HFF-Myc (cell line): ENCODE results near the gene QARS1.

Experiments used
- DNase-seq: peaks from one replicate; pipeline ENCODE4 v3.0.0-alpha.2; 2011; ENCODE audit warnings: low read depth; ENCODE audit errors: extremely low read depth
- H3K4me3 ChIP-seq: replicated peaks from 2 replicates; pipeline ENCODE4 v1.5.1; 2011; ENCODE audit warnings: low read depth, mild to moderate bottlenecking, control low read depth, low read length
- TF ChIP-seq, protein P1 (sequence below): IDR thresholded peaks from 2 replicates; pipeline ENCODE4 v1.5.1; 2012; ENCODE audit warnings: mild to moderate bottlenecking, low read depth, low read length, control low read depth; ENCODE audit errors: missing control alignments

QARS1 gene

DNA sequence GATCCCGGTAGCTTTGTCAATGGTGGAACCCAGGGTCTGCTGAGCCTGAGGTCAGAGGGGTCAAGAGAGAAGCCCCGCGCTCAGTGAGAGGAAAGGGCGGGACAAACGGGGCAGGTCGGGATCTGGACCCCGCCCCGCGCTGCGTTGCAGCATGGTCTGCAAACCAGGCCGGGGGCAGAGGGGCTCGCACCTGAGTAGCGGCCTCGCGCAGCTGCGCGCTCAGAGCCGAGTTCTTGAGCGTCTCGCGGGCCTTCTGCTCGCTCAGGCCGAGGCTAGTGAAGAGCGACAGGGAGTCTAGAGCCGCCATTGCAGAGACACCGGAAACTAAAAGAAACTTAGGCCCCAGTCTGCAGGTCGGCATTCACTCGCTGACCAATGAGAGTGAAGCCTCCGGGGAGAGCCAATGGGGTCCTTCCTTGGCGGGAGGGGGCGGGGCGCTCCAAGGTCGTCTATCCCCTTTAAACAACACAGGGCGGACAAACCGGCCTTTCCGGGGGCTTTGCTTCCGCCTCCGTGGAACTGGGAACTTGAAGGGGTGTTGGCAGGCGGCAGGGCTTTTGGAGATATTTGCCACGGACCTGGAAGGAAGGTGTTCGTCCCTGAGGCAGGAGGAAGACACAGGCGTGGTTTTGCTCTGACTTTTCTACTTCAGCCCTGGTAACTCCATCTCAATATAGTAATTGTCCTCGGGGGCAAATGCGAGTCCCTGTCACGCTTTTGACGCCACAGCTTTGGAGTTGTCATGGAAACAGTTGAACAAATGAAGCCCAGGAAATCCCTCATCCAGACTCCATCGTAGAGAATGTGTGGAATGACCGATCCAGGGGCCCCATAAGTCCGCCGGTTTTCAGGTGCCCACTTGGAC is at the start of gene QARS1:
Gene QARS1, minus strand, starts transcription at position 331 of the 865 bp plus-strand sequence. Its CDS starts 24 bp downstream, at position 307.
- peak; percentile 69 for DNase-seq
- TF ChIP-seq, protein P1, sequence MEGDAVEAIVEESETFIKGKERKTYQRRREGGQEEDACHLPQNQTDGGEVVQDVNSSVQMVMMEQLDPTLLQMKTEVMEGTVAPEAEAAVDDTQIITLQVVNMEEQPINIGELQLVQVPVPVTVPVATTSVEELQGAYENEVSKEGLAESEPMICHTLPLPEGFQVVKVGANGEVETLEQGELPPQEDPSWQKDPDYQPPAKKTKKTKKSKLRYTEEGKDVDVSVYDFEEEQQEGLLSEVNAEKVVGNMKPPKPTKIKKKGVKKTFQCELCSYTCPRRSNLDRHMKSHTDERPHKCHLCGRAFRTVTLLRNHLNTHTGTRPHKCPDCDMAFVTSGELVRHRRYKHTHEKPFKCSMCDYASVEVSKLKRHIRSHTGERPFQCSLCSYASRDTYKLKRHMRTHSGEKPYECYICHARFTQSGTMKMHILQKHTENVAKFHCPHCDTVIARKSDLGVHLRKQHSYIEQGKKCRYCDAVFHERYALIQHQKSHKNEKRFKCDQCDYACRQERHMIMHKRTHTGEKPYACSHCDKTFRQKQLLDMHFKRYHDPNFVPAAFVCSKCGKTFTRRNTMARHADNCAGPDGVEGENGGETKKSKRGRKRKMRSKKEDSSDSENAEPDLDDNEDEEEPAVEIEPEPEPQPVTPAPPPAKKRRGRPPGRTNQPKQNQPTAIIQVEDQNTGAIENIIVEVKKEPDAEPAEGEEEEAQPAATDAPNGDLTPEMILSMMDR, result no peak
- peak within 1 kb of the TSS; percentile 82 for H3K4me3 ChIP-seq

- DNase-seq, result no peak
- H3K4me3 ChIP-seq, result no peak overlapping the region
- TF ChIP-seq, protein P1, result no peak
Measured at GRCh38 chr3:49153349-49153912, 48.9 kb upstream of the QARS1 start.

DNA sequence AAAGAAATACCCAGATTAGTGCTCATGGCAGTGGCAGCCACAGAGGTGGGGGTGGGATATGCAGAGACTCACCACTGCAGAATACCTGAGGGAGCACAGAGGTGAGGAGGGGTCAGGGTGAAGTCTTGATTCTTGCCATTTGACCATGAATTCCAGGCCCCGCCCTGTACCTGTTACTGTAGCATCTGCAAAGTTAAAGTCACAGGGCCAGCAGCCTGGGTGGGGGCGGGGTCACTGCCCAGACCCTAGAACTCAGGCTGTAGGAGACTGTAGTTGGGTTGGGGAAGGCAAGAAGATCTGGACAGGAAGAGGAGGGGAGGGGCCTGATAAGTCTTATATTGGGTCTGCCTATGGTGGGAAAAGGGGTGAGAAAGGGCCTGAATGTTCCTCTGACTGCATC is 47.1 kb upstream of the QARS1 start:
- H3K4me3 ChIP-seq, result no peak overlapping the region
- TF ChIP-seq, protein P1, result no peak
- DNase-seq, result no peak

DNA sequence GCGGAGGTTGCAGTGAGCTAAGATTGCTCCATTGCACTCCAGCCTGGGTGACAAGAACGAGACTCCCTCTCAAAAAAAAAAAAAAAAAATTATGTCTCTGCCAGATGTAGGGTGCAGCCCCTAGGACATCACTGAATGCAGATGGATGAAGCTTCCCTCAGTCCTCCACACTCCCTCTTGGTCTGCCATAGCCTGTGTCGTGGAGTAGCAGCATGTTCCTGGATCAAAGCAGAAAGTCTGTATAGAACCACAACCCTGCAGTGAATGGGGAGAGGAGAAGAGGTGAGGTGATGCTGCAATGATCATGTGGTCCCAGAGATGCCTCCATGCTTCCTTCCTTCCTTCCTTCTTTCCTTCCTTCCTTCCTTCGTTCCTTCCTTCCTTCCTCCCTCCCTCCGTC is 43.6 kb upstream of the QARS1 start:
- DNase-seq, result no peak
- TF ChIP-seq, protein P1, result no peak
- H3K4me3 ChIP-seq, result no peak overlapping the region

GRCh38 chr3:49140080-49140479 is 35.5 kb upstream of the QARS1 start:
- no peak for DNase-seq
- no peak overlapping the region for H3K4me3 ChIP-seq
- TF ChIP-seq, protein P1, result no peak

DNA sequence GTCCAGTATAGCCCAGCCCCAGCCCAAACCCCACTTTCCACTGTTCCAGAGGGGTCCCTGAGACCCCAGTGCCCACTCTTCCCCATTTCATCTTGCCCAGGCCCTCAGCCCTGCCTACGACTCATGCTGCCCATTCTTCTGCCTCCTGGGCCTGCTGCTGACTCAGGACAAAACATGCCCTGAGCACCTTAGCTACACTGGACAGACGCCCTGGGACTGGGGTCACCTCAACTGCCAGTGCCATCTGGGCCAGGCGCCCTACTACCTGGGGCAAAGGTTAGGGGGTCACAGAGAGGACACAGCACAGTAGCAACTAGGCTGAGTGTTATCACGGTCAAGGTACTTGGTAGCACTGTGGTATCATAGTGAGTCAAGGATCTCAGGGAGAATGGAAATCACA is 30.9 kb upstream of the QARS1 start:
- TF ChIP-seq, protein P1, result no peak
- DNase-seq, result no peak

More for the DNA sequence above, 30.9 kb upstream of the QARS1 start:
- H3K4me3 ChIP-seq, result no peak overlapping the region
